HG03045 (cell line): ENCODE results near the gene ZNF286A.
A peak's percentile ranks its signal among the peaks of the same experiment; 100 is the strongest.
"Not testable (repeated sequence)": the region's sequence is repeated elsewhere in the genome, so short reads cannot be mapped to it uniquely, and the experiment has no call there.

Experiments
- ATAC-seq: cut with Tn5 transposase; IDR thresholded peaks from one replicate; pipeline ENCODE4 v1.9.1; 2021; ENCODE audit warnings: mild to moderate bottlenecking, moderate library complexity; ENCODE audit not compliant: unreplicated experiment

ZNF286A gene

DNA sequence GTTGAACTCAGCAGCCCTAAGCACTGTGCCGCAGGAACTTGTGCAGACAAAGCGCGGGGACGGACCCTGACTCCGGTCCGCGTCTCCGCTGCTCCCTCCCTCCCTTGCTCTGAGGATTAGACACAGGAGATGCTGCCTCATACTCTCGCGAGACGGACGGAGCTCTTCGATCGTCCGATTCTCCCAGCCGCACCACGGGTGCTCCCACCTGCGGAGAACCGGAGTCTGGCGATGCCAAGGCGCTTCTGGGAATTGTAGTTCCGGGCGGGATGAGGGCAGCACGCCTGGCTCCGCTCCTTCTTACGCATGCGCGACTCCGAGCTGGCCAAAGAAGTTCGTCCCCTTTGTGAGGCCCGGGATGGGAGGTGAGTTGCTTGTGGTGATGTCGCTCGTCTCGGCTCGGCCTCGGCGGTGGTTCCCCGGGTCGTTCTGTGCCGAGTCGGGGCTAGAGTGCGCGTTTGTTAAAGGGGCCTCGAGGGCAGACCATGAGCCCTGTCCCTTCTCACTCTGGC is at the start of gene ZNF286A:
TSS of gene ZNF286A (plus strand) at position 340 of the 512 bp plus-strand sequence. CDS start 578 bp downstream, outside the sequence.
- ATAC-seq, result peak; percentile 98

DNA sequence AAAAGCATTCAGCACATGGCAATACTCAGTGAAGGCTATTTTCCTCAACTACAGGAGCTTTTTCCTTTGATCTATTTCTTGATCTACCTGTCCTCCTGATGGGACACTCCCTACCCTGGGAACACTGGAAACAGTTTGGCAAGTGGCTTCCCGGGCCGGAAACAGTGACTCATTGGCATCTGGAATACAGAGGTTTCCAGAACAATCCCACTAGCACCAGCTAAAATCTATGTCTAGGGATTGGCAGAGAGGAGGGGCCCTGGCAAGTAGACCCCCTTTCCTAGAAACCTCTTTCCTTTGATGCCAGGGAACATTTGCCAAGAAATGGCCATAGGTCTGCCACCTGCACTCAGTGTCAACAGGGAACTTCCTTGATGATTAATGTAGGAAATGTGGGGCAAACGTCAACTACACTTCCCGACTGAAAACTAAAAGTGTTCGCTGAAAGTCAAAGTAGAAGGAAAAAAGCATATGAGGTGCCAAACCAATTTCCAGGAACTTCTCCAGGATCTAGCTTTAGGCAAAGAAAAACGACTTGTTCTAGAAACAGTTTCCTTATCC is 49.6 kb upstream of the ZNF286A start:
- no peak for ATAC-seq

DNA sequence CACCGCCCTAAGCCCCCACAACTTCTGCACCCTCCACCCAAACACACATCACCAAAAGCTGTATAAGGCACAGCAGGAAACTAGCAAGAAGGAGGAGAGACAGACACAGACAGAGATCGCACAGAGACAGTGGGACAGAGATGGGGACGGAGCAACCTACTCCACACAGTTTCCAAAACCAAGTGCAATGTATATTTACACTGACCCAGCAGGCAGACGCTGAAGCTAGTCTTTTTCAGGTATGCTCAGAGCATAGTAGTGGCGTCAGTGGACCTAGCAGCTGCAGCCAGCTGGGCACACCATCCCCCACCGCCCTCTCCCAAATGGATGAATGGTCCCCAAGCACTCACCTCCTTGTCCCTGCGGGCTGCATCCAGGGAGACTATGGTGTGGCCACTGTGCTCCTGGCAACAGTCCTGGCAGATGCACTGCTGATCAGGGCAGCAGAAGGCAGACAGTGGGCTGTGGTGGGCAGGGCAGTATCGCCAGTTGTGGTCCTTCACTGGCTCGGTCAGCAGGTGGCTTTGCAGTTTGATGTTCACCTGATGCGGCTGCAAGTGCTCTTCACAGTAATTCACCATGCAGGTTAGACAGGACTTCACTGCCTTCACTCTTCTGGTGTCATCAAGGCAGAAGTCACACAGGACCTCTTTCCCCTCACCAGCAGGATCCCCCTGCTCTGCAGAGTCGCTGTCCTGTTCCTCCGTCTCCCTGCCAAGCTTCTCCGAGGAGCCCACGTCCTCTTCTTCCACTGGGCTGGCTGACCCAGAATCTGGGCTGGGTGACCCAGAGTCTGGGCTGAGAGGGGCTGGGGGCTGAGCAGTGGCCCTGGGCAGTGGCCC is 48.6 kb upstream of the ZNF286A start:
- ATAC-seq, result no peak

DNA sequence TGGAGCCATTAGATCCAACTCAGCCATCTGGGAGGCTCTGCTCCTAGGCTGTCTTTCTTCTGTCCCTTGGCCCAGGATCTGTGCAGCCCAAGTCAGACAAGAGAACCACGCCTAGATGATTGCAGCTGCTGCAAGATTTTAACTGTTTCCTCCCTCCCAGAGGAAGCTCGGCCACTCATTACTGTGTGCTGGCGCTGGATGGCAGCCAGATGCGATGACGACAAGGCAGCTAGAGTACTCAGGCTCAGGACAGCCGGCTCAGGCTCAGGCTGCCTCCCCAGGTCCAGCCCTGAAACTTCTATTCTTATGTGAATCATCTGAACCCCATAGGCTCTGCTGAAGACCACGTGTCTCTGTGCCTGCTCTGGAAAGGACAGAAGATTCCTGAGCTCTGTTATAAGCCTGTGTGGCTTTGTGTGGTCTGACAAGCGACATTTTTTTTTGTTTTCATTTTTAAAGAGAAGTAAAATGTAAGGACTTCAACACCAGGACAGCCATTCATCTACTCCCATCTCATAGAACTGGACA is 47.9 kb upstream of the ZNF286A start:
- ATAC-seq, result no peak

DNA sequence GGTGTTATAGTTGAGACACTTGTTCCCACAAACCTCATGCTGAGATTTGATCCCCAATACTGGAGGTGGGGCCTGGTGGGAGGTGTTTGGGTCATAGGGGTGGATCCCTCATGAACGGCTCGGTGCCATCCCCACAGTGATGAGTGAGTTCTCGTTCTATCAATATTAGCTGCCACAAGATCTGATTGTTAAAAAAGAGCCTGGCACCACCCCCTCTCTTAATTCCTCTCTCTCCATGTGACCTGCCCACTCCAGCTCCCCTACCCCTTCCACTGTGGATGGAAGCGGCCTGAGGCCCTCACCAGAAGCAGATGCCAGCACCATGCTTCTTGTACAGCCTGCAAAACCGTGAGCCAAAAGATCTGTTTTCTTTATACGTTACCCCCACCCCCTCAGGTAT is 46.6 kb upstream of the ZNF286A start:
- no peak for ATAC-seq

DNA sequence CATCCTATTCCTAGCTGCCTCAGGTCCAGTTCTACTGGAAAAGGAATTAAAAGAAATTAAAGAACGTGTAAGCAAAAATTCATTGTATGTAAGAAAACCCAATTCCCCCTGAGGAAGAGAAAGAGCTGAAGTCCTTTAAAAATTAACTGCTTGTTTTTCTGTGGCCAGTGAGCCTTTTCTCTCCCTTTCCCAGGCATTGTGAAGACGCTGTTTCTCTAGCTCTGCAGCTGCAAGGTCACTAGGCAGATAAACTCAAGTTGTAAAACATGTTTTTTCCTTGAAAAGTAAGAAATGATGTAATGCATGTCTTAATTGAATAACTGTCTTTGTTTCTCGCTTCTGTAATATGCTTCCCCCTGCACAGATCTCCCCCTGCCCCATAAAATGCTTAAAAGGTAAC is 45.2 kb upstream of the ZNF286A start:
- not testable (repeated sequence) for ATAC-seq

DNA sequence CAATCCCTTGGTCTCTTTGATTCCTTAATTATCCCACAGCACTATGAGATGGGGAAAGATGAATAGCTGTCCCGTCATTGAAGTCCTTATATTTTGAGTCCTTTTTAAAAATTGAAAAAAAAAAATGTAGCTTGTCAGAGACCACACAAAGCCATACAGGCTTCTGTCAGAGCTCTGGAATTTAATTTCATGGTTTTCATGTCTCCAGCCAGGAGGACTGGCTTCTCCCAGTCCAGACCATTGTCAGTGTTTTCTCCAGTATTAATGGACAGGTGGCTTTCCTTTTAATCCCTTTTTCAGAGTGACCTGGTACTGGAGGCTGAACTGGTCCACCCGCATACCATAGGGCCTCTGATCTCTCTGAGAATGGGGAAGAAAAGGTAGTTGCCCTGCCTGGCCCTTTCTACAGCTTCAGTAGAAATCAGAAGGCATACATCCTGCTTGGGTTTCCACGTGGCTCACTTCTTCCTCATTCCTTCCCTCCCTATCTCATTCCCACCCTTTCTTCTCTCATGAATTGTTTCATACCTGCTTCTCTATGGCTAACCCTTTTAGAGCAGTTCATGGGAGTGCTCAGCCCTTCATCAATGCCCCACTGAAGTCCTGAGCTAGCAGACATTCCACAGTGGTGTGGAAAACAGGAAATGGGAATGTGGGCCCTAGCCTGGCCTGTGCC is 44.5 kb upstream of the ZNF286A start:
- no peak for ATAC-seq

DNA sequence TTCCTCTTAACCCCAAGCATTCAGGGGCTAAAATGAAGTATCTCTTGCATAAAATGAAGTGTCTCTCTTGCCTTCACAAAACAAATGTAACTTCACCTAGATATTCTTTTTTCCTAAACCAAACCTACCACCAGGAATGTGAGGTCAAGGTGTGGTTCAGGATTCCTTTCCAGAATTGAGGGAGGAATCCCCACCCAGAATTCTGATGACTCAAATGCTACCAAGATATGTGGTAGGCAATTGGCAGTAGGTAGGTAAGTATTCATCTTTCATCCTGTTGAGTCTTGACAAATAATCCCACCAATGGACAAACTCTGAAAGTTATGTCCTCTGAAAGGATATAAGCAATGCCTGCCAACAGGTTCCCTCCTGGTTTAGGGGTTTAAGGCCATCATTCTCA is 41.7 kb upstream of the ZNF286A start:
- ATAC-seq, result no peak

DNA sequence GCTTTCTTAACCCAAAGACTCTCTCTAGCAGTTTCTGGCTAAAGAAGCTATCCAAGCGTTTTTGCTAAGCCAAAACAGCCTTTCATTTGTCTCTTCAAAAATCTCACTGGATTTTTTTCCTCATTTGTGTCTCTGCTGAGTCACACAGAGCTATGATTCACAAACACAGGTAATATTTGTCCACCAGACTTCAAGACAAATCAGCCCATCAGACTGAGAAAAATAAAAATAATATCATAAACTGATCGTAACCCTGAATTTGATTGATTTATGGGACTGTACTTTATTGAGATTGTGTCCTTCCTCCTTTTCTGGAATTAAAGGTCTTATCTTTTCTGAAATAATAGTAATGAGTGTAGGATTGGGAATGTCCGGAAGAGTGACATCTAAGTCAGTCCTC is 41.3 kb upstream of the ZNF286A start:
- no peak for ATAC-seq

DNA sequence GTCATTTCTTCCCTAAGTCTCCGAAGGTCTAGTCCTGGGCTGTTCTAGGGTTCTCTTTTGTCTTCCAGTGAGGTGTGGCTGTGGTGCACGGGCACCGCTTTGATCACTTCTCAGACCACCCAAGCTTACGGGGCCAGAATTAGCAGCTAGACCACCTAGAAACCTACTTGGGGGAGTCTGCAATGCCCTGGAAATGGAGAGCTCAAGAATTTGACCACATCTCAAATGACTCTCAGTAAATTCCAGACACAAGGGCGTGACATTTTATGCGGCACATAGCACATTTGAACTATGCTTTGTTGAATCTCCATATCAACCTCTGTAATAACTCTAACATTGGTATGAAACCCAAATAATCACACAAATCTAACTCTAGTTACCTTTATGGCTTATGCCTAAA is 40.3 kb upstream of the ZNF286A start:
- ATAC-seq, result no peak

DNA sequence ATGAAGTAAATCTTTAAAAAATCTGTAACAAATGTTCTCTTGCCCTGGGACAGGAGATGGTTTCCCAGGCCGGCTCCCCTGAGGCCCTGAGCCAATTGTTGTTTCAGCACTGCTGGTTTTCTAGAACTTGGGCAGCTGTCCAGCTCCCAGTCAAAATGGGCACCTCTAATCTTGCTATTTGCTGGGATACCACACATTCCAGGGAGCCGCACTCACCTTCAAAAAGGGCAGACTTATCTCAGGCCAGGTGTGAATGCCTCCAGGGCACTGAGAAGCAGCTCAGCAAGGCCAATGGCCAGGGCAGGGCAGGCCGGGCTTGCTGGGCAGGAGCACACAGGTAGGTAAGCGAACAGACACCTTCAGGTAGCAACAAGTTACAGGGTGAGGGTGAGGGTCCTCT is 39.9 kb upstream of the ZNF286A start:
- no peak for ATAC-seq

DNA sequence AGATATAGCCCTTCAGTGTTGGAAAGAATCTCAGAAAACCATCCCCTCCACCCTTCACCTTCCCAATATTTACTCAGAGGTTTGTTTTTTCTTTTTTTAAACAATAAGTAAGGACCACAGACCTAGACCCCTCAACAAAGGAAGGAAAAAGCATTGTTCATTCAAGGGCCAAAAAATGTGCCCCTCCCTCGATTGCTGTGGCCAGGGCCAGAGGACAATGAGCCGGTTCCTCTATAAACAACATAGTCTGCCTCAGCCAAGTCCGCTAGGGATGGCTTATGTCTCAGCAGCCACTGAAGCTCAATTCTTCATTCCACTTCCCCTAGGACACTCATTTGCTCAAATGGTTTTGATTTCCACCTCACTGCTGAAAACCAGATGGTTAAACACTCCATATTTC is 39.5 kb upstream of the ZNF286A start:
- no peak for ATAC-seq

DNA sequence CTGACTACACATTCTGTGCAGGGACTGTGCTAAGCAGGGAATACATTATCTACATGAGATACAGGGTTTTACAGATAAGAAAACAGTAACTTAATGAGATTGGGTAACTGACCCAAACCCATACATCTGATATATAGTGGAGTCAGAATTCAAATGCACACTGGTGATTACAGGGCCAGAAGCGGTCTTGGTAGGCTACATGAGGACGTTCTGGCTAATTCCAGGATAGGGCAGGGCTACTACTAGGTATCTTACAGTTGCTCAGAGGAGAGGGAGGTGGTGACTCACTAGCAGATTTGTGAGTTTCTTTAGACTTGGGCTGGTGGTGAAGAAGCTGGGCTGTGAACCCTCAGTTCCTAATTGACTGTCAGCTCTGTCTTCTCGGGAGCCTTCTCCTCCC is 36.9 kb upstream of the ZNF286A start:
- no peak for ATAC-seq

DNA sequence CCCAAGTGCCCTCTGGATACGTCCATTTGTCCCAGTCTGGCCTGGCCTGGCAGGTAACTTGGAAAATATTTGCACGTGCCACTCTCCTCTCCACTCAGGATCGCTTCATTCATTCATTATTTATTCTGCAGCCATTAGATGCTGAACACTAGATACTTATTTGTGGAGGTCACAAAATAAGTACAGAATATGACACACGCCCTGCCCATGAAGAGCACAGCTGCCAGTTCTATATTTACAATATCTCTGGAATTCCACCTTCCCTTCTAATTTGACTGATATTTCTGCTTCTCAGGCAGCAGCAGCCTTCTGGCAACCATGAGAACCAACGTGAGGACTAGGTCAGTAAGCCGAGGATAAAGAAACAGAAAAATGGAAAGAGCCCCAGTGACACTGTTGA is 36.4 kb upstream of the ZNF286A start:
- ATAC-seq, result no peak

DNA sequence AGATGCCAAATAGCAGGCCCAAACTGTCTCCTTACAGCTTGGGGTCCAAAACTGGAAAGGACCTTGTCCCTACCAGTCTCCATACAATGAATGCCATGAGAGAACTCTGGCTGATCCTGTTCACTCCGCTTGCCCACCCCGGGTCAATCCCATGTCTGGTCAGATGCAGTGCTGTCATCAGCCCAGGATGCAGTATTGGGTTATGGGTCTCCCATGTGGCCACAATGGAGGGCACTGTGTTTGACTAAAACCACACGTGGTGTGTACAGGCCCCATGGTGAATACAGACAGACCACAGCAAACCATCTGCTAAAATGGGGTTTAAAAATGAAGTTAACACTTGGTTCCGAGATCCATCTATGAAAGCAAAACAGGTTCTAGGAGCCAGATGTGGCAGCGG is 35.9 kb upstream of the ZNF286A start:
- ATAC-seq, result no peak

DNA sequence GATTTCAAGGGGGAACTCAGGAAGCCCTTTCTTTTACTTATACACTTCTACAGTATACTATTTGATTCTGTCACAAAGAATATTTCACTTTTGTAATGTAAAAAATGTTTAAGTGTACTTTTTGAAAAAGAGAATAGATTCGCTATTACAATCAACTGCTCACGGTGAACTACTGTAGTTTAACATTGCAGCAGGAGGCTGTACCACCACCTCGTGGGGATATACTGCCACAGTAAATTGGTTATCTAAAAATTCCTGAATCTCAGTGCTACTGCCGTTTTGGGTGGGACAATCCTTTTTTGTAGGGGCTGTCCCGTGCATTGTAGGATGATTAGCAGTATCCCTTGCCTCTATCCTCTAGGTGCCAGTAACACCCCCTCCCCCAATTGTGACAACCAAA is 30.0 kb upstream of the ZNF286A start:
- ATAC-seq, result not testable (repeated sequence)

DNA sequence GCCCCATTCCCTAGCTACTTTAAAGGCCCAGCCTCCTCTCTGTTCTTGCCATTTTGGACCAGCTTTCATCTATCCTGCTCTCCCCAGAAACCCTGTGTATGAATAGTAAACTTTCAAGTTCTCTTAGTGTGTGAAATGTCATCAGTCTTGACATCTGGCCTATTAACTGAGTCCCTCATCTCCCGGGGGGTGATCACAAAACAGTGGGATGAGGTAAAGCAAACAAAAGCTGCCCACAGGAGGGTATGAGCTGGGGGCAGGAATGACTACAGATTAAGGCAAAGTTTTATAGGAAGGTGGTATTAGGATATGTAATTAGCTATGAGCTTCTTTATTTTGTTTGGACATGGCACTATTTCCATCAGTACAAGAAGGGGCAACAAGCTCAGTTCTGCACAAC is 24.9 kb upstream of the ZNF286A start:
- ATAC-seq, result not testable (repeated sequence)

DNA sequence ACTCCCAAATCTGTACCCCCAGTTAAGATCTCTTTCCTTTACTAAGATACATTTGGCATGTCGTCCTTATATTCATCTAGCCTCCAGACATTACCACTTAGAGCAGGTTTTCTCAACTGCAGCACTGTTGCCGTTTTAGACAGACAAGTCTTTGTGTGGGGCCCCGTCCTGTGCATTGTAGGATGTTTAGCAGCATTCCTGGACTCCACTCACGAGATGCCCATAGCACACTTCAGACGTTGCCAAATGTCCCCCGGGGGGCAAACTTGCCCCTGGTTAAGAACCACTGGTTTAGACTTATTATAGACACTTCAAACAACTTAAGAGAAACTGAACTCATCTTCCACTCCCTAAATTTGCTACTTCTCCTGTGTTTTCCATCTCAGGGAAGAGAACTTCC is 23.6 kb upstream of the ZNF286A start:
- not testable (repeated sequence) for ATAC-seq

DNA sequence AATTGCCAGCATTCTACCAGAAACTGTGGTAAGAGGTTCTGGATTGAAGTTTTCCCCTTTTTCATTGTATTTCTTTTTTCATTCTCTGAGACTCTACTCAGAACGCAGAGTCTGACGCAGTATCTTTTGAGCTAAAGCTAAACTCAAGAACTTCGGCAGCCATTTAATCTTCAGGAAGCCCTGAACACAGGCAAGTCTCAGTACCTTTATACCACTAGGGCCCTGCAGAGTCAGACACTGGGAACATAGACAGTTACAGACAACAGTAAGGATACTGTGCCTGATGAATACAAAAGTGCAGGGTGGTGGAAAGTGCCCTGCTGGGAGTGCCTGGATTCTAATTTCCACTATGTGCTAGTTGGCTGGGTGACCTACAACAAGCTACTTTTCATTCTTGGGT is 16.4 kb upstream of the ZNF286A start:
- not testable (repeated sequence) for ATAC-seq

DNA sequence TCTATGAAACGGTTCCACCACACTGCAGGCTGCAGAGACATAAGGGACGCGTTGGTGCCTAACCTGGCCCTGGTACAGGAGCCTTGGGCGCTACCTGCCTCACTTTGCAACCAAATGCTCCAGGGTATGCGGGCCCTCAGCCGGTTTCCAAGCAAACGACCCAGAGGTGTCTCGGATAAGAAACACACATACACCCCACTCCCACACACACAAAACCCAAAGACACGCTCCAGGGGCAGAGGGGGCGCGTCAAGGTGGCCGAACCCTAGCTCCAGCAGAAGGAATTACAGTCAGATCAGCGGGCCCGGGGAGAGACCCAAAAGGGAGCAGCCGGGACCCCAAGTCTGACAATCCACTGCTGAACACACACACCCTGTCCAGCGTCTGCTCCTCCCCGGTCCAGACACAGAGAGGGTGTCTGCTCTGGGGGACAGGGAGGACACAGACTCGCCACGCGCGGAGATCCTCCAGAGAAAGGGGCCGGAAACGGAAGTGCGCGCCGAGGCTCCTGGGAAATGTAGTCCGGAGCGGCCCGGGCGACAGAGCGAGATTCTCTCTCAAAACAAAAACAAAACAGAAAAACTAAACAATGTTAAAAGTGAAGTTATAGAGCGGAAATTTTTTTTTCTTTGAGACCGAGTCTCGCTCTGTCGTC is 15.6 kb upstream of the ZNF286A start, which contains the start of gene TRIM16:
TSS of gene TRIM16 (minus strand) at position 488 of the 655 bp plus-strand sequence. CDS start 32,702 bp downstream, outside the sequence.
- ATAC-seq, result peak; percentile 89

DNA sequence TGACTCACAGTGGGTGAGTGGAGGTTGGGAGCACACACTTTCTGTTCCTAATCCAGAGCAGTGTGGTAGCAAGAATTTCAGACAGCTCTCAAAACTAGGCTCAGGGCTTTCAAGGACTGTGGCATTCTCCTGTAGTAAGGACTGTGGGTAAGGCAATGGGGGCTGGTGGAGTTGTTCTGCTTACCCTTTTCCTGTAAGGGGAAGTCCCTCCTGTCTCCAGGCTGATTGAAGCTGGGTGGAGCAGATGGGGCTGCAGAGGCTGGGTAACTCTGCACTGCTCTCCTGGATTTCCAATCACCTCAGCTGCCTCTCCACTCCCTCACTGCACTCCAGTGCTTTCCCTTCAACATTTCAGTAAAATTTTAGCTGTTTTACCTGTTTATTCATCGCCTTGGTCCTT is 12.1 kb upstream of the ZNF286A start:
- ATAC-seq, result not testable (repeated sequence)
